Lung (tissue), 12 donors: Measurements from ENCODE around the gene STX4. TPM values are rescaled to one million over a fixed set of nuclear protein-coding genes. Genes with fewer than 3 reads are reported as not detected.
A peak's percentile ranks its signal among the peaks of the same experiment; 100 is the strongest.

ENCODE experiments used
- ATAC-seq: fragments of 200-7000 bp; cut with Tn5 transposase; one replicate; pipeline ENCODE4 v1.9.1; 2020; ENCODE audit warnings: moderate number of reproducible peaks; ENCODE audit not compliant: insufficient read depth, low FRiP score
- DNase-seq, 3 donors: peaks; one replicate each; pipeline ENCODE4 v3.0.0-alpha.2; 2013 to 2017
- H3K27ac ChIP-seq, 2 donors: one replicate each; pipeline ENCODE4 v1.5.1; 2013; ENCODE audit warnings: mild to moderate bottlenecking in 2 of 2, moderate library complexity in 2 of 2, control low read depth in 1 of 2, inconsistent platforms in 1 of 2, low read depth in 1 of 2, low read length in 1 of 2
- H3K27me3 ChIP-seq, 3 donors: one replicate each; pipeline ENCODE4 v1.5.1; 2013; ENCODE audit warnings: low read length in 2 of 3; ENCODE audit not compliant: control insufficient read depth in 3 of 3, insufficient read depth in 3 of 3
- H3K36me3 ChIP-seq, 4 donors: one replicate each; pipeline ENCODE4 v1.5.1; 2013; ENCODE audit warnings: low read length in 4 of 4, mild to moderate bottlenecking in 1 of 4, moderate library complexity in 1 of 4; ENCODE audit not compliant: control insufficient read depth in 4 of 4, insufficient read depth in 4 of 4
- H3K4me1 ChIP-seq, 5 donors: one replicate each; pipeline ENCODE4 v1.5.1; 2013; ENCODE audit warnings: low read length in 5 of 5, mild to moderate bottlenecking in 2 of 5, moderate library complexity in 1 of 5; ENCODE audit not compliant: control insufficient read depth in 5 of 5, insufficient read depth in 5 of 5
- H3K4me3 ChIP-seq: one replicate; pipeline ENCODE4 v1.5.1; 2013; ENCODE audit warnings: mild to moderate bottlenecking, control low read depth, moderate library complexity
- H3K9ac ChIP-seq, 2 donors: one replicate each; pipeline ENCODE4 v1.5.1; 2013; ENCODE audit warnings: low read length in 2 of 2, control low read depth in 1 of 2; ENCODE audit not compliant: insufficient read depth in 1 of 2
- H3K9me3 ChIP-seq, 4 donors: one replicate each; pipeline ENCODE4 v1.5.1; 2013; ENCODE audit warnings: low read length in 3 of 4, mild to moderate bottlenecking in 1 of 4, moderate library complexity in 1 of 4; ENCODE audit not compliant: control insufficient read depth in 4 of 4, insufficient read depth in 3 of 4
- CTCF ChIP-seq: IDR thresholded peaks from 2 replicates; pipeline ENCODE4 v1.5.1; 2012; ENCODE audit warnings: mild to moderate bottlenecking; ENCODE audit errors: control extremely low read depth, extremely low read depth
- WGBS, 2 donors: extraction: QIAGEN DNeasy Blood & Tissue Kit; methylation state at CpG; one replicate each; pipeline ENCODE4 v1.1.7; 2013; 5-methylcytosine and 5-hydroxymethylcytosine counted together
- polyA plus RNA-seq, 2 donors: library from polyadenylated mRNA; stranded (reverse); fragments of 200-250 nt; gene quantifications; one replicate each; pipeline ENCODE4 v1.2.1, GENCODE V29; 2013
- total RNA-seq, 2 donors: library from RNA; depleted of rRNA in 1 of 2; stranded (reverse); fragments of >200 nt in 1 of 2; gene quantifications; one replicate each; pipeline ENCODE4 v1.2.1, GENCODE V29; 2014 to 2021
- donor health status: control.
- donor health status: control.
- donor health status: Bipolar disorder and iron deficiency.
- donor health status: healthy.
- donor health status: DM: yes; HTN: yes; CAD: no.

The STX4 gene
- total and polyA plus RNA-seq, 4 donors, result 41.6 to 98.3 (median 85.7) TPM

DNA sequence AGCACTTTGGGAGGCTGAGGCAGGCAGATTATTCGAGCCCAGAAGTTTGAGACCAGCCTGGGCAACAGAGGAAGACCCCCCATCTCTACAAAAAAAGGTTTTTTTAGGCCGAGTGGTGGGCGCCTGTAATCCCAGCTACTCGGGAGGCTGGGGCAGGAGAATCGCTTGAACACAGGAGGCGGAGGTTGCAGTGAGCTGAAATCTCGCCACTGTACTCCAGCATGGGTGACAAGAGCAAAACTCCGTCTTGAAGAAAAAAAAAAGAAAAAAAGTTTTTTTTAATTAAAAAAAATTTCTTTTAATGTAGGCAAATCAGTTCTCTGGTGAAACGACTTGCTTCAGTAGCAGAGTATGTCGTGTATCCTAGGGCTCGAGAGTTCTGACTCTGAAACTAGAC is 37.4 kb upstream of the STX4 start:
- 86 to 93% methylated on average over 11 of the region's 11 CpGs for WGBS, 2 donors
- H3K9ac ChIP-seq, result no peak overlapping the region

GRCh38 chr16:30996324-30996984 is 36.9 kb upstream of the STX4 start:
- peaks cover 0 to 23% (median 6%) of the 10 kb centered on the region in 3 donors for H3K27me3 ChIP-seq
- no peak overlapping the region for H3K27ac ChIP-seq
- H3K4me1 ChIP-seq, result peaks cover 0 to 5% (median 4%) of the 10 kb centered on the region in 5 donors
- no peak for DNase-seq
- H3K9me3 ChIP-seq, result no peaks in the 10 kb centered on the region
- H3K9ac ChIP-seq, result peak overlapping the region in 1 of 2 donors; percentile 23
- no peak for TF ChIP-seq CTCF
- WGBS, 2 donors, result 29 to 40% methylated on average over 23 of the region's 23 CpGs
- no peak for ATAC-seq
- no peaks in the 10 kb centered on the region for H3K36me3 ChIP-seq
- H3K4me3 ChIP-seq, result peak overlapping the region; percentile 18

More for the DNA sequence above, 37.4 kb upstream of the STX4 start:
- H3K27ac ChIP-seq, result no peak overlapping the region
- ATAC-seq (no peak), DNase-seq (no peak)
- H3K4me3 ChIP-seq, result no peak overlapping the region
- peaks cover 0 to 5% (median 4%) of the 10 kb centered on the region in 5 donors for H3K4me1 ChIP-seq
- no peak for TF ChIP-seq CTCF
- peaks cover 0 to 23% (median 6%) of the 10 kb centered on the region in 3 donors for H3K27me3 ChIP-seq
- H3K9me3 ChIP-seq, result no peaks in the 10 kb centered on the region
- H3K36me3 ChIP-seq, result no peaks in the 10 kb centered on the region

DNA sequence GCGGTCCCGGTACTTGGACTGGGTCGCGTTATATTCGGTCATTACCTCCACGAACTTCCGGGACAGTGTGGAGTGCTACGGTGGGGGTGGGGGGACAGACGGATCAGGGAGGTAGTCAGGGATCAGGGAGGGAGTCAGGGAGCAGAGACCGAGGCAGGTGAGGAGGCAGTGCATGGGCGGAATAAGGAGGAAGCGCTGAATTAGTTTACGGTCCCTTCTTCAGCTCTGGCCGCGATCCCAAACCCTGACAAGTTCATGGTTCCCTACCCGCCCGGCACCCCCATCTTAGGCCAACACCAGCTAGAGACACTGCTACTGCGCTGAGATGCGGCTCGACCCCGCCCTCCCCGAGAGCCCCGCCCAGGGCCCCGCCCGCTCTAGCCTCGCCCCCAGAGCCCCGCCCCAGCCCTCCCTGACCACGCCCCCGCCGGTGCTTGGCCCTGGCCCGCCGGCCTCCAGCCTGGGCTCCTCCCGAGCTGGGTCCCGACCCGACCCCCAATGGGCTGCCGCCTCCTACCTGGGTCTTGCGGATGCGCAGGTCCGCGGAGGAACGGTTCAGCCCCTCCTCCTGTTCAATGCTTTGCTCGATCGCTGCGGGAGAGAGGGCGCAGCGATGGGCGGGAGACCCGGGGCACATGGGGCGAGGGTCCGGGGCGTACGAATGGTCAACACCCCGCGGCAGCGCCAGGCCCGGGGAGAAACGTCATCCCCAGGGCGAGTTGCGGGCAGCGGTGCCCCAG is 36.2 kb upstream of the STX4 start:
- DNase-seq (peak; percentile 39 to 55 (median 40)), ATAC-seq (peak; percentile 91)
- peak overlapping the region; percentile 18 for H3K4me3 ChIP-seq
- TF ChIP-seq CTCF, result no peak
- H3K9ac ChIP-seq, result peak overlapping the region in 1 of 2 donors; percentile 23
- no peaks in the 10 kb centered on the region for H3K9me3 ChIP-seq
- H3K4me1 ChIP-seq, result peaks cover 0 to 5% (median 4%) of the 10 kb centered on the region in 5 donors
- H3K36me3 ChIP-seq, result no peaks in the 10 kb centered on the region
- WGBS, 2 donors, result 3% methylated on average over 58 to 60 of the region's 60 CpGs
- H3K27ac ChIP-seq, result peak overlapping the region in 1 of 2 donors; percentile 57
- H3K27me3 ChIP-seq, result peaks cover 0 to 22% (median 6%) of the 10 kb centered on the region in 3 donors
